ENCODE results near the gene BLCAP.

Gene BLCAP

GRCh38 chr20:37510226-37510625 lies 17.4 kb downstream of the BLCAP start:
- TF ChIP-seq GABPA (IDR thresholded peaks at IDR 0.05; ENCODE audit: low read depth) (no peak), POLR2AphosphoS5 (IDR thresholded peaks at IDR 0.05; ENCODE audit: low read depth) (no peak), SPI1 (IDR thresholded peaks at IDR 0.05; ENCODE audit: borderline replicate concordance, low read depth) (no peak), CTCF (IDR thresholded peaks at IDR 0.05; ENCODE audit: insufficient read depth, low read length) (no peak)
- no peak for DNase-seq (ENCODE audit: low read depth in 1 of 2, low spot score in 1 of 2)

GRCh38 chr20:37506152-37506725 lies 21.4 kb downstream of the BLCAP start:
- H3K4me3 ChIP-seq (replicated peaks; ENCODE audit: insufficient read depth, low read length): no peak overlapping the region
- no peak for DNase-seq (ENCODE audit: low read depth in 1 of 2, low spot score in 1 of 2)
- H3K27ac ChIP-seq (replicated peaks): no peak overlapping the region
- TF ChIP-seq CTCF (IDR thresholded peaks at IDR 0.05; ENCODE audit: insufficient read depth, low read length) (no peak), SPI1 (IDR thresholded peaks at IDR 0.05; ENCODE audit: borderline replicate concordance, low read depth) (no peak), POLR2AphosphoS5 (IDR thresholded peaks at IDR 0.05; ENCODE audit: low read depth) (no peak), REST (IDR thresholded peaks at IDR 0.05; ENCODE audit: insufficient replicate concordance, low read depth) (no peak), GABPA (IDR thresholded peaks at IDR 0.05; ENCODE audit: low read depth) (no peak)
- H3K27me3 ChIP-seq (ENCODE audit: insufficient read depth, poor library complexity, severe bottlenecking): no peaks in the 10 kb centered on the region

More at GRCh38 chr20:37510226-37510625, 17.4 kb downstream of the BLCAP start:
- Histone ChIP-seq H3K27me3 (ENCODE audit: insufficient read depth, poor library complexity, severe bottlenecking) (no peaks in the 10 kb centered on the region), H3K4me3 (replicated peaks; ENCODE audit: insufficient read depth, low read length) (no peak overlapping the region), H3K27ac (replicated peaks) (no peak overlapping the region)

GRCh38 chr20:37505263-37506151 lies 22.2 kb downstream of the BLCAP start:
- H3K27me3 ChIP-seq (ENCODE audit: insufficient read depth, poor library complexity, severe bottlenecking): no peaks in the 10 kb centered on the region
- H3K4me3 ChIP-seq (replicated peaks; ENCODE audit: insufficient read depth, low read length): no peak overlapping the region
- no peak for TF ChIP-seq CTCF (IDR thresholded peaks at IDR 0.05; ENCODE audit: insufficient read depth, low read length)
- TF ChIP-seq GABPA (IDR thresholded peaks at IDR 0.05; ENCODE audit: low read depth): no peak
- TF ChIP-seq SPI1 (IDR thresholded peaks at IDR 0.05; ENCODE audit: borderline replicate concordance, low read depth): no peak
- no peak for TF ChIP-seq POLR2AphosphoS5 (IDR thresholded peaks at IDR 0.05; ENCODE audit: low read depth)
- no peak for TF ChIP-seq REST (IDR thresholded peaks at IDR 0.05; ENCODE audit: insufficient replicate concordance, low read depth)
- no peak for DNase-seq (ENCODE audit: low read depth in 1 of 2, low spot score in 1 of 2)
- no peak overlapping the region for H3K27ac ChIP-seq (replicated peaks)

Measured in HL-60 (cell line).